GM06990 (cell line): ENCODE data around the gene PGM2L1.

Experiments
- DNase-seq: peaks from one replicate; pipeline ENCODE4 v3.0.0-alpha.2; 2011; ENCODE audit not compliant: insufficient read length; ENCODE audit errors: extremely low read depth
- H3K27me3 ChIP-seq: replicated peaks from 2 replicates; pipeline ENCODE4 v1.6.0; 2011; ENCODE audit warnings: low read length; ENCODE audit not compliant: control insufficient read depth, insufficient read depth
- H3K36me3 ChIP-seq: 2 replicates; pipeline ENCODE4 v1.5.1; 2011; ENCODE audit warnings: low read length; ENCODE audit not compliant: control insufficient read depth, insufficient read depth
- H3K4me3 ChIP-seq: replicated peaks from 2 replicates; pipeline ENCODE4 v1.5.1; 2011; ENCODE audit warnings: low read depth, mild to moderate bottlenecking, control low read depth, low read length
- TF ChIP-seq, protein P1 (sequence below): IDR thresholded peaks from 2 replicates; pipeline ENCODE4 v1.5.1; 2011; ENCODE audit warnings: low read length, control low read depth, mild to moderate bottlenecking, inconsistent platforms; ENCODE audit not compliant: insufficient read depth, poor library complexity, severe bottlenecking

Gene PGM2L1

DNA sequence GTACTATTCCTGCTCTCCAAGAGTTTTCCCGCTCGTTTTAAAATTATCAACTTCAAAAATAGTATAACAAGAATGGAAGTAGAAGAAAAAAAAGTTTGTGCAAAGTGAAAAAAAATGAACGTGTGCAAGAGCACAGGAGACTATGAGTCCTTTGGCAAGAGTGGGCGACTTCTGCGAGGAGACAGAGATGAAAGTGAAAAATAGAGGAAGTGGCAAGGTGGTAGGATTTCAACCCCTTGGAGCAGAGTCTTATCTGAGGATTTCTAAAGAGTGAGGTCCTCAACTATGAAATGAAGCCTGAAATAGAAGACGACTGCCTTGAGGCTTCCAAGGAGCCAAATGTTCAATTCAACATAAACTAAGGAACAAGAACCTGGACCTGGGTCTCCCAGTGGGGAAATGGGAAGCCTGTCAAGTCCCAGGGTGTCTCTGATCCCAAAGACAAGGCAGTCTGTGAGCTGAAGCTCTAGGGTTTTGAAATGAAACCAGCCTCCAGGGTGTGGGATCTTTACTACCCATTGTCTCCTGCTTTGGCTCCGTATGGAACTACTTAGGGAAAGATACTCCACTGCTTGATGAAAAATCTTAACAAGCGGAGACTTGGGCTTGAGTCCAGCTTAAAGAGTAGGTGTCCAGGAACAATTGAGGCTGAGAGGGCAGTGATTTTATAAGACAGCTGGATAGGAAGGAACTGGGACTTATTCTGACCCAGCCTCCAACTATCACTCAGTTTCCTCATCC, 91.6 kb downstream of the PGM2L1 start:
- no peaks in the 10 kb centered on the region; the same call in none of the 2 replicates for H3K27me3 ChIP-seq
- no peak overlapping the region for H3K4me3 ChIP-seq
- DNase-seq: no peak
- H3K36me3 ChIP-seq: no peaks in the 10 kb centered on the region
- TF ChIP-seq, protein P1, sequence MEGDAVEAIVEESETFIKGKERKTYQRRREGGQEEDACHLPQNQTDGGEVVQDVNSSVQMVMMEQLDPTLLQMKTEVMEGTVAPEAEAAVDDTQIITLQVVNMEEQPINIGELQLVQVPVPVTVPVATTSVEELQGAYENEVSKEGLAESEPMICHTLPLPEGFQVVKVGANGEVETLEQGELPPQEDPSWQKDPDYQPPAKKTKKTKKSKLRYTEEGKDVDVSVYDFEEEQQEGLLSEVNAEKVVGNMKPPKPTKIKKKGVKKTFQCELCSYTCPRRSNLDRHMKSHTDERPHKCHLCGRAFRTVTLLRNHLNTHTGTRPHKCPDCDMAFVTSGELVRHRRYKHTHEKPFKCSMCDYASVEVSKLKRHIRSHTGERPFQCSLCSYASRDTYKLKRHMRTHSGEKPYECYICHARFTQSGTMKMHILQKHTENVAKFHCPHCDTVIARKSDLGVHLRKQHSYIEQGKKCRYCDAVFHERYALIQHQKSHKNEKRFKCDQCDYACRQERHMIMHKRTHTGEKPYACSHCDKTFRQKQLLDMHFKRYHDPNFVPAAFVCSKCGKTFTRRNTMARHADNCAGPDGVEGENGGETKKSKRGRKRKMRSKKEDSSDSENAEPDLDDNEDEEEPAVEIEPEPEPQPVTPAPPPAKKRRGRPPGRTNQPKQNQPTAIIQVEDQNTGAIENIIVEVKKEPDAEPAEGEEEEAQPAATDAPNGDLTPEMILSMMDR: no peak

DNA sequence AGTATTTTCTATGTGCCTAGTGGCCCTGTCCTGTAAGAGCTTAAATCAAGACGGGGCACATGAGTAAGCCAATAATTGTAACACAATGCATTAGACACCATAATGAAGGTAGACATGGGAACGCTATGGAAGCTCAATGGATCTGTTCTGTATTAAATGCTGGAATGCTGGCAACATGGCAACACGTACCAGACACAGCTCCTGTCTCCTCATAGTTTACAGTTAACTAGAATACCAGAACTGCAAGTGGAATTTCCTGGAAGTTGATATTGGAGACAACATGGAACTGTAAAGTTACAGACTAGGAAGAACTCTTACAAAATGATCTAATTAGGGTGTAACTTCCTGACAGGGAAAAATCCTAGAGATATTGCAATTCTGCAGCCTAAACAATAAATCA, 99.2 kb downstream of the PGM2L1 start:
- H3K27me3 ChIP-seq: no peaks in the 10 kb centered on the region
- TF ChIP-seq, protein P1: no peak
- H3K4me3 ChIP-seq: no peak overlapping the region
- DNase-seq: no peak
- no peaks in the 10 kb centered on the region for H3K36me3 ChIP-seq

DNA sequence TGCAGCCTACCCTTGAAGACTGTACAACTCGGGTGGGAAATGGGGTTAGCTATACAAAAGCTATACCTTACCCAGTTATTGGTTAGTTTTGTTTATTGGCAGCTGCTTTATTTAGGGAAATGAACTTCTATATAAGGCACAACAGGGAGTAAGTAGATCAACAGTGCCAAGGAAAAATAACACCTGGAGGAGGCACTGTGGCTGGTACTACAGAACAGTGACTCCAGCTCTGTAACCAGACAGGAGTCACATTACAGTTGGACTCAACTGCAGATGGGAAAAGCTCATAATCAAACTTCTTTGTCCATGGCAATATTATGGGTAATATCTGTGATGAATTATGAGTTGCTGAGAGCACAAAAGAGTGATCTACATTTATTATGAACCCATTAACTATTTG, 100.7 kb downstream of the PGM2L1 start:
- Histone ChIP-seq H3K36me3 (no peaks in the 10 kb centered on the region), H3K27me3 (no peaks in the 10 kb centered on the region), H3K4me3 (no peak overlapping the region)
- DNase-seq: no peak
- TF ChIP-seq, protein P1: no peak

DNA sequence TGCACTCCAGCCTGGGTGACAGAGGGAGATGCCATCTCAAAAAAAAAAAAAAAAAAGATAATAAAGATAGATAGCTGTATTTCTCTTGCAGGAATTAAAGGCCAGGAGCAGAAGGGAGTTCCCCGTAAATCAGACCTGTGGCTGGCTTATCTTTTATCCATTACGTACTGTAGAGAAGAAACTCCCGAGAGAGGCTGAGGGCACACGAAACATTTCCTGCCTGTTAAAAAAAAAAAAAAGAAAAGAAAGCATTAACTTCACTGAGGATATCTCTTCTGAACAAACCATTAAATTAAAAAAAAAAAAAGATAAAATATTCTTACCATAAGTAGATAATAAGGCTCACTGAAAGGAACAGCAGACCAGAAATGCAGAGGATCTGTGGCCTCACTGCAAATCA, 109.3 kb downstream of the PGM2L1 start:
- no peak for DNase-seq
- Histone ChIP-seq H3K27me3 (no peaks in the 10 kb centered on the region), H3K36me3 (no peaks in the 10 kb centered on the region), H3K4me3 (no peak overlapping the region)
- TF ChIP-seq, protein P1: no peak

DNA sequence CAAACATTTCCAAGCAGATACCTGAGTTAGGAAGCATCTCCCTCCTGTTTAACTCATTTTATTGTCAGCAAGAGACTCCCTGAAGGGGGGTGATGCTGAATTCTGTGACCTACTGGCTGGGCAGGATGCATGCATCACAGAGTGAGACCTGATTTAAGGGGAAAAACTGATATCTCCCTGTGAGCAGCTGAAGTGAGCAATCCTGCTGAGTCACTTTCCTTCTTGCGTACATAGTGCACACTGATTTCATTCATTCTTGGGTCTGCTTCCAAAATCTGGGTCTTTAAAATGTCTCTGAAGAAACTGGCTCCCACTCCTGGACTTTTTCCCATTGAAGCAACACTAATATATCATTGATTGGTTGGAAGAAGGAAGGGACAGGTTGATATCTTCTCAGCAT, 110.1 kb downstream of the PGM2L1 start:
- TF ChIP-seq, protein P1: no peak
- H3K4me3 ChIP-seq: no peak overlapping the region
- H3K27me3 ChIP-seq: no peaks in the 10 kb centered on the region
- no peaks in the 10 kb centered on the region for H3K36me3 ChIP-seq
- no peak for DNase-seq

DNA sequence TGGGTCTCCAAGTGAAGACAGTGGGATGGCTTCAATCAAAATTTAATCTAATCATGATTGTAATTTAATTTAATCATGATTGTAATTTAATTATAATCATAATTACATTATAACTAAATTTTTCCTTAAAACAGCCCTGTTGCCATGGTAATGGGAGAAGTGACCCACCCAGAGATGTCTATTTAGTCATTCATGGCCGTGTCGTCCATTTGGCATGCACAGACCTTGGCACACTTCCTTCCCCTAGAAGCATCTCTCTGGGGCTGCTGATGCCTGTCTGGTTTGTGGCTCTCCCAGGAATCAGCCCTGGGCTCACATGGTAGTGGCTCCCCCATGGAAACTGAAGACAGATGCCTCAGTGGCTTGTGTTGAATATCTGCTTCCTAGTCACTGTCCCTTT, 113.8 kb downstream of the PGM2L1 start:
- H3K36me3 ChIP-seq: no peaks in the 10 kb centered on the region
- no peak overlapping the region for H3K4me3 ChIP-seq
- TF ChIP-seq, protein P1: no peak
- DNase-seq: no peak
- H3K27me3 ChIP-seq: no peaks in the 10 kb centered on the region
